HL-60/S4 treated with phorbol 12-myristate 13-acetate at 8.2 ng/mL for 4 days and 3 days (cell line): ENCODE measurements around the gene RPL28.
"Not testable (repeated sequence)": the region's sequence is repeated elsewhere in the genome, so short reads cannot be mapped to it uniquely, and the experiment has no call there.

Experiments used
- in situ Hi-C: fragments of 300-500 bp; cut with MboI; formaldehyde crosslinking; loops from 2 replicates; pipeline ENCODE4 v1.15.0; 2022; ENCODE audit warnings: low sequenced_read_pairs

Gene RPL28

DNA sequence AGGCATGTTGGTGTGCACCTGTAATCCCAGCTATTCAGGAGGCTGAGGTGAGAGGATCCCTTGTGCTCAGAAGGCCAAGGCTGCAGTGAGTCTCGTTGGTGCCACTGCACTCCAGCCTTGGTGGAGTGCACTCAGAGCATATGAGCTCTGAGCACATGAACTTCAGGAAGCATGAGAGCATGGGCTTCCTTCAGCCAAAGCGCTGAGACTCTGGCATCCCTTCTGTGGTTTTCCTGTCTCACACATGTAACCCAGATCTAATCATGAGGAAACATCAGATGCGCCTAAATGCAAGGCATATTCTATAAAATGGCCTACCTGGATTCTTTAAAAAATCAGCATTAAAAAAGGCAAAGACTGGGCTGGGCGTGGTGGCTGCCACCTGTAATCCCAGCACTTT, 35.5 kb downstream of the RPL28 start:
- in situ Hi-C loops: not testable (repeated sequence)

DNA sequence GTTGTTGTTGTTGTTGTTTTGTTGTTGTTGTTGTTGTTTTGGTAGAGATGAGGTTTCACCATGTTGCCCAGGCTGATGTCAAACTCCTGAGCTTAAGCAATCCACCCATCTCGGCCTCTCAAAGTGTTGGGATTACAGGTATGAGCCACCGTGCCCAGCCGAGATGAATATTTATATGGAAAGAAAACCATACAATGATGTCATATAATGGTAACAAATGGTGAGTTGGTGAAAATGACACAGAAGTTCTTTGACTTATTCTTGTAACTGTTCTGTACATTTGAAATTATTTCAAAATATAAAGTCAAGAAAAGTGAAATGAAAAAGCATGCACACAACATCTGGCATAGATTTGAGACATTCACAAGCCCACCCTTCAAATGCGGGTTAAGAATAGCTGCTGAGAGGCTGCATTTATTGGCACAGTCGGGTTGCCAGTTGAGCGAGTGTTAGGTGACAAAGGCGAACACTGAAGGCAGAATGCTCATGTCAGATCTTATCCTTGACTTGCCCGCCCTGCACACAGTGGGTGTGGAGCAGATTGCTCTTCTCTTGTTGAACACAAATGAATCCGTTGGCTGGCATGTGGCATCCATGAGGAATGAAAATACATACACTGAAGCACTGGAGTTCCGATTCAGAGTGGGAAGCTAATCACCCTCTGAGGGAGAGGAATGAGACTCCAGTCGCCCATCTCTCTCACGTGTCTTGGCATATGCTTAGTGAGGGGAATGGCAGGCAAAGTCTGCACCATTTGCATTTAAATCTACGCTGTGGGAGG, 37.7 kb downstream of the RPL28 start:
- in situ Hi-C loops: no loop called here

DNA sequence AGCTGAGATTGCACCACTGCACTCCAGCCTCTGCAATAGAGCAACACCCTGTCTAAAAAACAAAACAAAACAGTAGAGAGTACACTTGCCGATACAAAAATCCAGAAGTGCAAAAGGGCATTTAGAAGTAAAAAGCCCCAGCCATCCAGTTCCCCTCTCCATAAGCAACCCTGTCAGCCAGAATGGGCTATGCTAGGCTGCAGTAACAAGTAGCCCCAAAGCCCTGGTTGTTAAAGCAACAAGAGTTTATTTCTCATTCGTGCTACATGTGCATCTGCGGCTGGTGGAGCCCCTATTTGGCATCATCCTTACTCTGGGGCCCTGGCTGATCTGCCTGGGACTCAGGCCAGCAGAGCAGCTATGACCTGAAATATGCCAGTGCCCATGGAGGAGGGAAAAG, 38.8 kb downstream of the RPL28 start:
- in situ Hi-C loops: no loop called here

DNA sequence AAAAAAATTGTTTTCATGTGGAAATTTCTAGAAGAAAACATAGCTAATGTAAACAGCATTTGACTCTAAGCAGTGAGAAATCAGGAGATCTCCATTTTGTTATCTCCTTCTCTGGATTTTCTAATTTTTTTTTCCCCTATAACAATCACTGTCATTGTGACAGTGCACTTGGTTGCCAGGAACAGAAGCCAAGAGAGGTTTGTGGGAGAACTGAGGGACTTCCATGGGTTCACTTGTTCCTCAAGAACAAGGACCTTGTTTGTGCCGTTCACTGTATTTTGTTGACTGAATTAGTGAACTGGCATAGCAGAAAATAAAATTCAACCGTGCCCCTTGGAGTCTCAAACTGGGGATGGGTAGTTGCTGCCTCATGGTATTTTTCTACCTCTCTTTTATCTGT, 40.3 kb downstream of the RPL28 start:
- in situ Hi-C loops: no loop called here

GRCh38 chr19:55431183-55431582, 45.5 kb downstream of the RPL28 start:
- in situ Hi-C loops: no loop called here

DNA sequence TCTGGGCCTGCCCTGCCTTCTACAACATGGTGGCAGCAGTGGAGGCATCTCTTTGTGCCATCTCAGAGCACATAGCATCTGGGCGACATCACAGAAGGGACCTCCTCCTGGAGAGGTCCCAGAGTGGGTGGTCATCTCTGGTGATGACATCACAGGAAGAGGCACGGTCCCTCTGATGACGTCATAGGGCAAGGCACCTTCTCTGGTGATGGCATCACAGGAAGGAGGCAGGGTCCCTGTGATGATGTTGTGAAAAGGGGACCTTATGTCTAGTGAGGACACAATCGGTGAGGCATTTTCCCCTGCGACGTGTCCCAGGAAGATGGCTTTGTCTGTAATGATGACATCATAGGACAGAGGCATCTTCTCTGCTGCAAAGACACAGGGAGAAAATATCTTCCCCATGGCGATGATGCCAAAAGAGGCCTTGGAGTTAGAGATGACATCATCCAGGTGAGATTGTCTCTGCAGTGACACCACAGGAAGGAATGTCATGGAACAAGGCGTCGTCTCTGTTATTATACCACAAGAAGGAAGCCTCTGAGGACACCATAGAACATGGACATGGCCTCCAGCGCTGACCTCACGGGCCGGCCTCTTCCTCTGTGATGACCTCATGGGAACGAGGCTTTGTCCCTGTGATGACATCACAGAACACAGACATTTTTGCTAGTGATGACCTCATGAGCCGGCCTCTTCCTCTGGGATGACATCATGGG, 46.7 kb downstream of the RPL28 start:
- in situ Hi-C loops: no loop called here

DNA sequence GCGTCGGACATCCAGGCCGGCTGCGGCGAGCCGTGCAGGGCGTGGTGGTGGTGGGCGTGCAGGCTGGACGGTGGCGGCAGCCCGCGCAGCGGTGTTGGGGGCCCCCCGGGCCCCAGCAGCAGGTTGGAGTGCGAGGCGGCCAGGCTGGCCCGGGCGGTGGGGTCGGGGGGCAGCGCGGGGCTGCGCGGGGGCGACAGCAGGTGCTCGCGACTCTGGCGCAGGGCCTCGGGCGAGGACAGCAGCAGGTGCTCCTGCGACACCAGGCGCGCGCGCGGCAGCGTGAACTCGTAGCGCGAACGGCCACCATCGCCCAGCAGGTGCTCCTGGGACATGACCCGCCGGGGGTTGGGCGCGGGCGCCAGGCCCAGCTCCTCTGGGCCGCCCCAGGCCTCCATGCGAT, 47.6 kb downstream of the RPL28 start:
- in situ Hi-C loops: no loop called here

GRCh38 chr19:55434356-55434919, 48.7 kb downstream of the RPL28 start:
- in situ Hi-C loops: no loop called here

- in situ Hi-C loops: no loop called here
Measured at GRCh38 chr19:55435020-55435419, 49.3 kb downstream of the RPL28 start.

GRCh38 chr19:55436847-55437246, 51.1 kb downstream of the RPL28 start:
- in situ Hi-C loops: no loop called here

- in situ Hi-C loops: no loop called here
Measured at GRCh38 chr19:55437410-55437809, 51.7 kb downstream of the RPL28 start.

DNA sequence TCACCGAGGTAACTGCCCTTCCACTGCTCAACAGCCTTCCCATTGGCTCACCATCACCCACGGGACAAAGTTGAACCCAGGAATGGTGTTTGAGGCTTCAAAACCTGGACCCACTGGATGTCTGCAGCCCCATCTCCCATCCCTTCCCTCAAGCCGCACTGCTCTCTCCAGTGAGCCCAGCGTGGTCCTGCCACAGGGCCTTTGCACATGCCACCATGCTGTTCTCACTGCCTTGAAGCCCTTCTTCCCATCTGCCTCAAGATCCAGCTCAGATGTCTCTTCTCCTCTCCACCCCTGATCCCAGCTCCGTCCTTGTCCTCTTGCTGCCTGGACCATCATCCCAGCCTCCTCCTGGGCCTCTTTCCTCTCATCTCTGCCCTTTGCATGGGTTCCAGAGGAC, 53.3 kb downstream of the RPL28 start:
- in situ Hi-C loops: no loop called here

- in situ Hi-C loops: no loop called here
Measured at GRCh38 chr19:55440411-55441105, 54.8 kb downstream of the RPL28 start.

- in situ Hi-C loops: no loop called here
Measured at GRCh38 chr19:55441319-55441691, 55.6 kb downstream of the RPL28 start.

DNA sequence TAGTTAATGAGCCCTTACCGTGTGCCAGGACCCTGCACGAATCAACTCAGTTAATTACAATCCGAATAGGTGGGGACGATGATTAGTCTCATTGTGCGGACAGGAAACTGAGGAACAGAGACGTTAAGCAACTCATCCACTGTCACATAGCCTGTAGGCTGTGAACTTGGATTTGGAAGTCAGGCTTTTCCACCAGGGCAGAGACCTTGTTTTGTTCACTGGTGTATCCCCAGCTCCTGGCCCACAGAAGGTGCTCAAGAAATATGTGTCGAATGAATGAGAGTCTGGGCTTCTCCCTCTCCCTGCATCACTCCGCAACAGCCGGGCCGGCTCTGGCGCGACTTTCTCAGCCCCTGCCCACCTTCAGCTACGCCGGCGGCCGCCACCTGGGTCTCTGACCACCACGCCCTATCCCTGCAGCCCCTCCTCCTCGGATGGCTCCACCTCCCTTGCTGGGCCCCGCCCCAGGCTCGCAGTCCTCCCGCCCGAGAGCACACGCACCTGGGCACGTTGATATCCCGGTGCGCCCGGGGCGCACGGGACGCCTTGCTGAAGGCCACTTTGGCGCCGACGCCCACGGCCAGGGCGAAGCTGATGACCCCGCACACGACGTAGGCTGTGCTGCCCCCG, 56.1 kb downstream of the RPL28 start:
- in situ Hi-C loops: no loop called here

DNA sequence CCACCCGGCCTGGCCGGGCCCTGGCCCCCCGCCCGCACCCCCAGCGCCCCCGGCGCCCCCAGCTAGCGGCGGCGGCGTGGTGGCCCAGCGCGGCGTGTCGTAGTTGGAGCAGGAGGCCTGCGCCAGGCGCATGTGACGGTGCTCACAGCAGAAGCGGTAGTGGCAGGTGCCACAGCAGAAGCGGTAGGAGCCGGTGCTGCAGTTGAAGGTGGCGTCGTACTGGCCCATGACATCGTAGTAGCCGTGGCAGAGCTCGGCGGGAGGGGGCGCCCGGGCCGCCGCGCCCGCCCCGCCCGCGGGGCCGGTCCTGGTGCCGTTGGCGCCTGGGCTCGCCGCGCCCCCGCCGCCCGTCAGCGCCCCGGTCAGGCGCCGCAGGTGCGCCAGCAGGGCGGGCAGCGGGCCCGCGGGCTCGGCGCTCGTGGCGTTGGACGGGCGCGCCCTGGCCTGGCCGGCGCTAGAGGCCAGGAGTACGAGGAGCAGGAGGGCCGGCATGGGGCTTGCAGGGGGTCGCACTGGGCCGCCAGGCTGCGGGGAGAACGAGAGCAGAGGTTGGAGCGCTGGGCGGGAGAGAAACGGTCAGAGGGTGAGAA, 56.7 kb downstream of the RPL28 start:
- in situ Hi-C loops: no loop called here

GRCh38 chr19:55443045-55443823, 57.5 kb downstream of the RPL28 start, which contains the start of gene SHISA7:
TSS of gene SHISA7 (minus strand) at chr19:55443300. CDS start at chr19:55442863, 437 bp downstream.
- in situ Hi-C loops: no loop called here

GRCh38 chr19:55443824-55444480, 58.2 kb downstream of the RPL28 start:
- in situ Hi-C loops: no loop called here

DNA sequence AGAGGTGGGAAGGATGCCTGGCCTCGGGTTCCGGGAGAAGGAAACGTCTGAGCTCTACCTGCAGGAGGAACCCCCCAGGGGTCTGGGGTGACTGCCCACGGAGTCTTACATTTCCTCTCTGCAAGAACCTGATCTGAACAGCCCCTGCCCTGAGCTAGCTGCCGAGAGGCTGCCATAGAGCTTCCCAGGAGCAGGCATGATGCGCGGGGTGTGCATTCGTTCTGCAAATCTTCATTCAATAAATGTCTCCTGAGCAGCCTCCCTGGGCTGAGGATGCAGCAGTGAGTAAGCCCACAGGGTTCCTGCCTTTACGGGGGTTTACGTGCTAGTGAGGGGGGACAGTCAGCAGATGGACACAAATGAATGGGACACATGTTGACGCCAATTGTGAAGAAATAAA, 58.9 kb downstream of the RPL28 start:
- in situ Hi-C loops: no loop called here
